ENCODE results near the gene ERBB4.

ERBB4 gene

GRCh38 chr2:212427638-212428037 is 111.0 kb downstream of the ERBB4 start:
- no peaks in the 10 kb centered on the region for H3K36me3 Mint-ChIP-seq
- H3K4me1 Mint-ChIP-seq, result no peaks in the 10 kb centered on the region
- H3K4me3 Mint-ChIP-seq, result no peak overlapping the region
- no peak for DNase-seq
- H3K27me3 Mint-ChIP-seq, result no peaks in the 10 kb centered on the region
- no peak overlapping the region for H3K27ac Mint-ChIP-seq
- CTCF ChIA-PET, result no interaction called here
- H3K9me3 Mint-ChIP-seq, result no peaks in the 10 kb centered on the region

- Mint-ChIP-seq H3K27me3 (no peaks in the 10 kb centered on the region), H3K4me3 (no peak overlapping the region), H3K4me1 (no peaks in the 10 kb centered on the region), H3K27ac (no peak overlapping the region), H3K9me3 (no peaks in the 10 kb centered on the region), H3K36me3 (no peaks in the 10 kb centered on the region)
- no peak for DNase-seq
- CTCF ChIA-PET, result no interaction called here
Observed at GRCh38 chr2:212426637-212427412, 111.8 kb downstream of the ERBB4 start.

GRCh38 chr2:212424082-212424481 is 114.5 kb downstream of the ERBB4 start:
- CTCF ChIA-PET, result no interaction called here
- no peak overlapping the region for H3K27ac Mint-ChIP-seq
- no peak for DNase-seq
- no peaks in the 10 kb centered on the region for H3K4me1 Mint-ChIP-seq
- no peak overlapping the region for H3K4me3 Mint-ChIP-seq
- H3K36me3 Mint-ChIP-seq, result no peaks in the 10 kb centered on the region
- H3K9me3 Mint-ChIP-seq, result no peaks in the 10 kb centered on the region
- no peaks in the 10 kb centered on the region for H3K27me3 Mint-ChIP-seq

- Mint-ChIP-seq H3K4me3 (no peak overlapping the region), H3K27ac (no peak overlapping the region), H3K9me3 (no peaks in the 10 kb centered on the region), H3K27me3 (no peaks in the 10 kb centered on the region), H3K4me1 (no peaks in the 10 kb centered on the region), H3K36me3 (no peaks in the 10 kb centered on the region)
- CTCF ChIA-PET, result no interaction called here
- no peak for DNase-seq
Observed at GRCh38 chr2:212423089-212423488, 115.5 kb downstream of the ERBB4 start.

- CTCF ChIA-PET, result interaction anchor here (0.7 kb wide), 1 partner anchor 68 kb away, joined by 3 read pairs; no protein-coding TSS in a partner anchor
- Mint-ChIP-seq H3K4me3 (no peak overlapping the region), H3K4me1 (no peaks in the 10 kb centered on the region), H3K27me3 (no peaks in the 10 kb centered on the region), H3K9me3 (no peaks in the 10 kb centered on the region), H3K27ac (no peak overlapping the region), H3K36me3 (no peaks in the 10 kb centered on the region)
- no peak for DNase-seq
Observed at GRCh38 chr2:212421556-212422334, 116.9 kb downstream of the ERBB4 start.

- no peak overlapping the region for H3K27ac Mint-ChIP-seq
- CTCF ChIA-PET, result no interaction called here
- no peaks in the 10 kb centered on the region for H3K4me1 Mint-ChIP-seq
- no peaks in the 10 kb centered on the region for H3K9me3 Mint-ChIP-seq
- no peaks in the 10 kb centered on the region for H3K27me3 Mint-ChIP-seq
- DNase-seq, result no peak
- no peaks in the 10 kb centered on the region for H3K36me3 Mint-ChIP-seq
- no peak overlapping the region for H3K4me3 Mint-ChIP-seq
Observed at GRCh38 chr2:212416086-212416485, 122.5 kb downstream of the ERBB4 start.

- Mint-ChIP-seq H3K36me3 (no peaks in the 10 kb centered on the region), H3K4me1 (no peaks in the 10 kb centered on the region), H3K27me3 (no peaks in the 10 kb centered on the region), H3K27ac (no peak overlapping the region), H3K4me3 (no peak overlapping the region), H3K9me3 (no peaks in the 10 kb centered on the region)
- CTCF ChIA-PET, result no interaction called here
- no peak for DNase-seq
Observed at GRCh38 chr2:212414767-212415211, 123.8 kb downstream of the ERBB4 start.

GRCh38 chr2:212409560-212409959 is 129.0 kb downstream of the ERBB4 start:
- Mint-ChIP-seq H3K4me1 (no peaks in the 10 kb centered on the region), H3K36me3 (no peaks in the 10 kb centered on the region), H3K27ac (no peak overlapping the region), H3K9me3 (no peaks in the 10 kb centered on the region), H3K27me3 (no peaks in the 10 kb centered on the region), H3K4me3 (no peak overlapping the region)
- no peak for DNase-seq
- CTCF ChIA-PET, result no interaction called here

GRCh38 chr2:212408524-212408923 is 130.1 kb downstream of the ERBB4 start:
- Mint-ChIP-seq H3K27me3 (no peaks in the 10 kb centered on the region), H3K4me1 (no peaks in the 10 kb centered on the region), H3K36me3 (no peaks in the 10 kb centered on the region), H3K9me3 (no peaks in the 10 kb centered on the region), H3K27ac (no peak overlapping the region), H3K4me3 (no peak overlapping the region)
- DNase-seq, result no peak
- CTCF ChIA-PET, result no interaction called here

- no peaks in the 10 kb centered on the region for H3K36me3 Mint-ChIP-seq
- no peak for DNase-seq
- no peaks in the 10 kb centered on the region for H3K9me3 Mint-ChIP-seq
- no peak overlapping the region for H3K27ac Mint-ChIP-seq
- CTCF ChIA-PET, result no interaction called here
- H3K4me3 Mint-ChIP-seq, result no peak overlapping the region
- H3K27me3 Mint-ChIP-seq, result no peaks in the 10 kb centered on the region
- no peaks in the 10 kb centered on the region for H3K4me1 Mint-ChIP-seq
Observed at GRCh38 chr2:212406716-212407115, 131.9 kb downstream of the ERBB4 start.

- Mint-ChIP-seq H3K4me3 (no peak overlapping the region), H3K4me1 (no peaks in the 10 kb centered on the region), H3K36me3 (no peaks in the 10 kb centered on the region)
Observed at GRCh38 chr2:212402316-212402715, 136.3 kb downstream of the ERBB4 start.

GRCh38 chr2:212398316-212398715 is 140.3 kb downstream of the ERBB4 start:
- no peaks in the 10 kb centered on the region for H3K27me3 Mint-ChIP-seq
- no peaks in the 10 kb centered on the region for H3K9me3 Mint-ChIP-seq
- no peaks in the 10 kb centered on the region for H3K36me3 Mint-ChIP-seq
- H3K27ac Mint-ChIP-seq, result no peak overlapping the region
- H3K4me1 Mint-ChIP-seq, result no peaks in the 10 kb centered on the region
- CTCF ChIA-PET, result no interaction called here
- no peak for DNase-seq
- H3K4me3 Mint-ChIP-seq, result no peak overlapping the region

More at GRCh38 chr2:212402316-212402715, 136.3 kb downstream of the ERBB4 start:
- DNase-seq, result no peak
- Mint-ChIP-seq H3K9me3 (no peaks in the 10 kb centered on the region), H3K27ac (no peak overlapping the region), H3K27me3 (no peaks in the 10 kb centered on the region)
- CTCF ChIA-PET, result no interaction called here

GRCh38 chr2:212392544-212392943 is 146.1 kb downstream of the ERBB4 start:
- H3K9me3 Mint-ChIP-seq, result no peaks in the 10 kb centered on the region
- no peak overlapping the region for H3K27ac Mint-ChIP-seq

GRCh38 chr2:212392043-212392442 is 146.6 kb downstream of the ERBB4 start:
- Mint-ChIP-seq H3K9me3 (no peaks in the 10 kb centered on the region), H3K27me3 (no peaks in the 10 kb centered on the region), H3K36me3 (no peaks in the 10 kb centered on the region), H3K4me3 (no peak overlapping the region), H3K27ac (no peak overlapping the region), H3K4me1 (no peaks in the 10 kb centered on the region)
- CTCF ChIA-PET, result no interaction called here
- no peak for DNase-seq

More at GRCh38 chr2:212392544-212392943, 146.1 kb downstream of the ERBB4 start:
- Mint-ChIP-seq H3K4me3 (no peak overlapping the region), H3K4me1 (no peaks in the 10 kb centered on the region), H3K27me3 (no peaks in the 10 kb centered on the region), H3K36me3 (no peaks in the 10 kb centered on the region)
- no peak for DNase-seq
- CTCF ChIA-PET, result no interaction called here

GRCh38 chr2:212387146-212387545 is 151.5 kb downstream of the ERBB4 start:
- DNase-seq, result no peak
- no peak overlapping the region for H3K4me3 Mint-ChIP-seq
- no peaks in the 10 kb centered on the region for H3K4me1 Mint-ChIP-seq
- CTCF ChIA-PET, result no interaction called here
- no peak overlapping the region for H3K27ac Mint-ChIP-seq
- no peaks in the 10 kb centered on the region for H3K9me3 Mint-ChIP-seq
- no peaks in the 10 kb centered on the region for H3K27me3 Mint-ChIP-seq
- H3K36me3 Mint-ChIP-seq, result no peaks in the 10 kb centered on the region

Measured in activated naive CD4-positive, alpha-beta T cell treated with anti-CD3 and anti-CD28 coated beads, Interleukin-2, amount 10 ng/mL, durations not matched to agents 7 days and 5 days (primary cell).